GM12878 (cell line): Measurements from ENCODE around the gene VPS8. TPM values are rescaled to one million over a fixed set of nuclear protein-coding genes. Genes with fewer than 3 reads are reported as not detected.

Experiments used
- ATAC-seq: fragments of 200-7000 bp; cut with Tn5 transposase; 3 replicates; pipeline ENCODE4 v1.9.1; 2020; ENCODE audit warnings: mild to moderate bottlenecking, moderate library complexity
- BruUV-seq: library from RNA; stranded (reverse); fragments of 400-500 nt; replicated peaks from 2 replicates; lab custom pipeline; 2021; lab: Mats Ljungman, UMichigan
- CTCF ChIA-PET: fragments of 300-600 bp; sonication (Branson Sonifier 250); formaldehyde crosslinking; extraction: SDS; loops from one replicate; lab custom pipeline; 2021; ENCODE audit warnings: inconsistent platforms; lab: Yijun Ruan, JAX
- POLR2A ChIA-PET: fragments of 350-600 bp; formaldehyde crosslinking; extraction: SDS; loops from one replicate; lab custom pipeline; 2021; ENCODE audit warnings: inconsistent platforms; lab: Charles Lee
- RAD21 ChIA-PET: fragments of 300-600 bp; sonication (Branson Sonifier 250); formaldehyde crosslinking; loops from one replicate; lab custom pipeline; 2023; ENCODE audit warnings: antibody characterized with exemption; ENCODE audit not compliant: unreplicated experiment; lab: Charles Lee
- SMC1A ChIA-PET: fragments of 300-600 bp; sonication (Branson Sonifier 250); formaldehyde crosslinking; loops from one replicate; lab custom pipeline; 2023; ENCODE audit not compliant: unreplicated experiment, uncharacterized antibody; lab: Charles Lee
- DNase-seq: peaks from one replicate; pipeline ENCODE4 v3.0.0-alpha.2; 2011; ENCODE audit warnings: low read depth, low spot score
- FAIRE-seq: peaks from 3 replicates; lab custom pipeline; 2011; peaks lifted over from hg19 to GRCh38; lab: Jason Lieb, UNC
- H2AFZ ChIP-seq: 2 replicates; pipeline ENCODE4 v1.6.0; 2011; ENCODE audit warnings: low read depth, low read length, control low read depth; ENCODE audit not compliant: control insufficient read depth
- H3K27ac ChIP-seq: 2 replicates; pipeline ENCODE4 v1.5.1; 2011; ENCODE audit warnings: control low read depth; ENCODE audit not compliant: control insufficient read depth, insufficient read depth
- H3K27me3 ChIP-seq, 2 experiments: replicated peaks in 1 of 2; 2 replicates each; pipeline versions ENCODE4 v1.6.0 to v1.6.1; 2011; ENCODE audit warnings: low read length in 1 of 2; ENCODE audit not compliant: control insufficient read depth in 2 of 2, insufficient read depth in 2 of 2
- H3K36me3 ChIP-seq, 2 experiments: 2 replicates each; pipeline ENCODE4 v1.5.1; 2011; ENCODE audit warnings: low read length in 1 of 2; ENCODE audit not compliant: control insufficient read depth in 2 of 2, insufficient read depth in 2 of 2
- H3K4me1 ChIP-seq: 2 replicates; pipeline ENCODE4 v1.6.1; 2011; ENCODE audit warnings: mild to moderate bottlenecking, low read length, moderate library complexity, mixed read lengths; ENCODE audit not compliant: control insufficient read depth, insufficient read depth
- H3K4me2 ChIP-seq: 2 replicates; pipeline ENCODE4 v1.6.0; 2011; ENCODE audit warnings: control low read depth; ENCODE audit not compliant: control insufficient read depth, insufficient read depth
- H3K4me3 ChIP-seq: fragments of 200-600 bp; sonication (generic); 2 replicates; pipeline ENCODE4 v1.5.1; 2016
- H3K79me2 ChIP-seq: 2 replicates; pipeline ENCODE4 v1.6.0; 2011; ENCODE audit warnings: low read length; ENCODE audit not compliant: control insufficient read depth, insufficient read depth
- H3K9ac ChIP-seq: 2 replicates; pipeline ENCODE4 v1.8.0; 2011; ENCODE audit warnings: low read length, control low read depth, mixed read lengths; ENCODE audit not compliant: control insufficient read depth, insufficient read depth
- H3K9me3 ChIP-seq: replicated peaks from 3 replicates; pipeline ENCODE4 v1.5.1; 2011; ENCODE audit warnings: mild to moderate bottlenecking, low read length; ENCODE audit not compliant: control insufficient read depth, insufficient read depth
- H4K20me1 ChIP-seq: 2 replicates; pipeline ENCODE4 v1.6.0; 2011; ENCODE audit not compliant: control insufficient read depth, insufficient read depth
- CEBPB ChIP-seq, 2 experiments: fragments of 150-350 bp in 1 of 2; IDR thresholded peaks; 2 replicates each; pipeline ENCODE4 v1.6.1; 2012 to 2014; ENCODE audit warnings: low read depth in 2 of 2, low read length in 2 of 2, borderline replicate concordance in 1 of 2, inconsistent platforms in 1 of 2
- CHD2 ChIP-seq: IDR thresholded peaks from 2 replicates; pipeline ENCODE4 v1.6.1; 2011; ENCODE audit warnings: low read depth, low read length, improper control_type of control experiment, borderline replicate concordance
- CREB1 ChIP-seq: IDR thresholded peaks from 2 replicates; pipeline ENCODE4 v1.6.1; 2012; ENCODE audit warnings: low read depth, mild to moderate bottlenecking, inconsistent platforms
- CREM ChIP-seq: IDR thresholded peaks from 2 replicates; pipeline ENCODE4 v1.6.1; 2014; ENCODE audit warnings: antibody characterized with exemption, low read depth
- ESRRA ChIP-seq: IDR thresholded peaks from 2 replicates; pipeline ENCODE4 v1.6.1; 2012; ENCODE audit warnings: mild to moderate bottlenecking, low read length, improper control_type of control experiment
- HDAC2 ChIP-seq: fragments of 200-600 bp; sonication (generic); IDR thresholded peaks from 2 replicates; pipeline ENCODE4 v1.6.1; 2017
- IRF4 ChIP-seq: IDR thresholded peaks from 2 replicates; pipeline ENCODE4 v1.6.1; 2011; ENCODE audit warnings: low read depth, low read length
- KLF5 ChIP-seq: fragments of 450-650 bp; IDR thresholded peaks from 2 replicates; pipeline ENCODE4 v1.6.1; 2014; ENCODE audit warnings: mild to moderate bottlenecking; ENCODE audit not compliant: partially characterized antibody
- LARP7 ChIP-seq: fragments of 450-650 bp; IDR thresholded peaks from 2 replicates; pipeline ENCODE4 v1.6.1; 2017; ENCODE audit warnings: mild to moderate bottlenecking
- NFYB ChIP-seq: IDR thresholded peaks from 2 replicates; pipeline ENCODE4 v1.6.1; 2011; ENCODE audit warnings: low read depth, mild to moderate bottlenecking, low read length, improper control_type of control experiment, moderate library complexity; ENCODE audit not compliant: insufficient read depth
- NRF1 ChIP-seq: conservative IDR thresholded peaks from 2 replicates; pipeline ENCODE4 v1.6.1; 2011; ENCODE audit warnings: mild to moderate bottlenecking, low read depth, low read length, improper control_type of control experiment
- POLR2AphosphoS2 ChIP-seq: IDR thresholded peaks from 2 replicates; pipeline ENCODE4 v1.6.1; 2011; ENCODE audit warnings: low read depth, mild to moderate bottlenecking, low read length, improper control_type of control experiment, moderate library complexity
- POU2F2 ChIP-seq: IDR thresholded peaks from 3 replicates; pipeline ENCODE4 v1.6.1; 2011; ENCODE audit warnings: low read depth, mild to moderate bottlenecking, low read length, borderline replicate concordance
- RELA ChIP-seq: fragments of 450-650 bp; IDR thresholded peaks from 2 replicates; pipeline ENCODE4 v1.8.0; 2014; ENCODE audit warnings: borderline replicate concordance; ENCODE audit not compliant: partially characterized antibody
- SMAD5 ChIP-seq: IDR thresholded peaks from 2 replicates; pipeline ENCODE4 v1.6.1; 2016; ENCODE audit warnings: antibody characterized with exemption, low read depth
- SMARCA5 ChIP-seq: fragments of 450-650 bp; IDR thresholded peaks from 2 replicates; pipeline ENCODE4 v1.6.1; 2017; ENCODE audit warnings: mild to moderate bottlenecking
- SPI1 ChIP-seq: IDR thresholded peaks from 2 replicates; pipeline ENCODE4 v1.6.1; 2011; ENCODE audit warnings: low read depth, mild to moderate bottlenecking, low read length, moderate library complexity, borderline replicate concordance; ENCODE audit not compliant: insufficient read depth
- STAT3 ChIP-seq: IDR thresholded peaks from 2 replicates; pipeline ENCODE4 v1.6.1; 2011; ENCODE audit warnings: low read depth, low read length, improper control_type of control experiment
- ZZZ3 ChIP-seq: IDR thresholded peaks from 2 replicates; pipeline ENCODE4 v1.6.1; 2011; ENCODE audit warnings: low read depth; ENCODE audit not compliant: control insufficient read depth, insufficient read length
- WGBS: methylation state at CpG from one replicate; pipeline ENCODE4 v1.1.6; 2016; ENCODE audit warnings: low lambda C conversion rate; ENCODE audit not compliant: insufficient replicate concordance, insufficient coverage; ENCODE audit errors: missing lambda C conversion rate; 5-methylcytosine and 5-hydroxymethylcytosine counted together
- in situ Hi-C: fragments of 300-500 bp; cut with MboI; formaldehyde crosslinking; loops from 9 replicates; pipeline ENCODE4 v1.14.3; 2018; ENCODE audit warnings: mixed read lengths
- intact Hi-C: fragments of 100-400 bp; cut with micrococcal nuclease; formaldehyde crosslinking; loops from one replicate; pipeline ENCODE4 v1.14.2; 2022; ENCODE audit not compliant: unreplicated experiment
- polyA plus RNA-seq, 11 experiments: library from polyadenylated mRNA; depleted of rRNA in 4 of 11; unstranded in 6 of 11; stranded (reverse) in 5 of 11; fragments of >200 nt; fragmentation: Nextera tagmentation in 4 of 11; fragmentation: Illumina TruSeq in 1 of 11; extraction: Ambion mirVana in 4 of 11; extraction: Trizol in 1 of 11; gene quantifications; 1 replicate in 1 of 11; 2 replicates in 10 of 11; pipeline versions ENCODE4 v1.2.1 to v1.2.3, GENCODE V29; 2011 to 2016; ENCODE audit warnings: inconsistent platforms in 2 of 11, missing spikeins in 2 of 11, low read depth in 1 of 11
- total RNA-seq, 4 experiments: library from RNA; depleted of rRNA in 3 of 4; stranded (reverse); fragments of >200 nt in 3 of 4; fragmentation: Illumina TruSeq in 1 of 4; extraction: Trizol in 1 of 4; gene quantifications; 2 replicates each; pipeline versions ENCODE4 v1.2.1 to v1.2.3, GENCODE V29; 2013 to 2021
- TF ChIP-seq, protein P1 (sequence below): IDR thresholded peaks from 2 replicates; pipeline ENCODE4 v1.6.1; 2012; ENCODE audit warnings: low read depth, low read length, improper control_type of control experiment
- TF ChIP-seq, protein P2 (sequence below): fragments of 450-650 bp; IDR thresholded peaks from 2 replicates; pipeline ENCODE4 v1.6.1; 2017; ENCODE audit warnings: mild to moderate bottlenecking

The VPS8 gene
- total and polyA plus RNA-seq, 10 of the 15 experiments (the other 5 are each of a cell fraction or from before 2014, with no cell fraction given) = 8.9 to 34.7 (median 20.9) TPM

DNA sequence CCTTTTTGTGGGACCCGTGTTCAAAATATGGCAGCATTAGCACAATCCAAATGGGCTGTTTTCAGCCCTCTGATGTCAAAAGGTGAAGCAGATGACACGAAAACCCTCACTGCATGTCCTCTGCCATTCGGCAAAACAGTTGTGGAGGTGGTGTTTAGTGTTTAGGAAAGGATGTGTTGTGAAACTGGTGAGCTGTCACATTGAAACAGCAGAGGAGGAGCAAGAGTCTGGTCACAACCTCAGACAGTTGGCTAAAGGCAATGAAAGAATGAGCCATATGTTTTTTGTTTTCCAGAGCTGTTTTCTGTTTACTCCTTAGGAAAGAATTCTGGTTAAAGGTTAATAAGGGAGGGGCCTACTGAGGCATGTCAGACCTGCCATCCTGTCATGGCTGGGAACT is 140.7 kb downstream of the VPS8 start (continued):
- TF ChIP-seq NFYB (no peak), CEBPB (IDR thresholded peaks at IDR 0.05; ENCODE audit: borderline replicate concordance in 1 of 2, low read depth in 2 of 2, low read length in 2 of 2) (no peak), SMAD5 (no peak), NRF1 (no peak), SMARCA5 (no peak), SPI1 (no peak)
- TF ChIP-seq, protein P1, sequence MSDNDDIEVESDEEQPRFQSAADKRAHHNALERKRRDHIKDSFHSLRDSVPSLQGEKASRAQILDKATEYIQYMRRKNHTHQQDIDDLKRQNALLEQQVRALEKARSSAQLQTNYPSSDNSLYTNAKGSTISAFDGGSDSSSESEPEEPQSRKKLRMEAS = no peak

DNA sequence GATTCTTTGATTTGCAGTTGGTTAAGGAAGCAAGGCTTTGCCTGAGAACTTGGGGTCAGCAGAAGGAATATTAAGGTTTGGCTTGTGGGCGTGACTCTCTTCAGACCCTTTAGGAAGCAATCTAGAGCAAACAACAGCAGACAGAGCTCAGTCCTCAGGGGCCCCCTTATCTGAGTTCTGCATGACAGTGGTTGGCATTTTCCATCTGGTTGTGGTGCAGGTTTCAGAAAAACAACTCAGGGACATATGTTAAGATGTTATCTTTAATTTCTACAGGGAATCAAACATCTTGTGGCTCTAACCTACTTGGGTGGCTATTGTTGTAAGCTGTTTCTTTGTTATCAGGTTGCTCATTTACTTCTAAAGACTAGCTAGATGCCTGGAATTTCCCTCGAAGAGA is 141.4 kb downstream of the VPS8 start:
- Histone ChIP-seq H3K36me3 (no peaks in the 10 kb centered on the region; a peak in 1 of 4 replicates), H3K79me2 (no peaks in the 10 kb centered on the region), H3K27ac (no peak overlapping the region), H4K20me1 (no peaks in the 10 kb centered on the region), H3K4me1 (no peaks in the 10 kb centered on the region), H3K27me3 (no peaks in the 10 kb centered on the region), H3K4me3 (no peak overlapping the region), H2AFZ (no peak overlapping the region), H3K9me3 (no peaks in the 10 kb centered on the region)
- BruUV-seq = no TSS peak
- SMC1A ChIA-PET = interaction anchor here (0.8 to 1.2 kb wide), 2 partner anchors 12 to 13 kb away, joined by 3 to 4 read pairs; no protein-coding TSS in a partner anchor
- RAD21 ChIA-PET = no interaction called here
- no peak for DNase-seq
- no peak for FAIRE-seq
- no peak for ATAC-seq
- WGBS = 0% methylated on average over 2 of the region's 2 CpGs
- CTCF ChIA-PET = no interaction called here
- TF ChIP-seq KLF5 = no peak
- no peak for TF ChIP-seq RELA
- no peak for TF ChIP-seq POU2F2
- TF ChIP-seq STAT3 = no peak
- no peak for TF ChIP-seq CREM
- TF ChIP-seq POLR2AphosphoS2 = no peak
- TF ChIP-seq ZZZ3 = no peak
- no peak for TF ChIP-seq HDAC2
- TF ChIP-seq CHD2 = no peak
- TF ChIP-seq, protein P2, sequence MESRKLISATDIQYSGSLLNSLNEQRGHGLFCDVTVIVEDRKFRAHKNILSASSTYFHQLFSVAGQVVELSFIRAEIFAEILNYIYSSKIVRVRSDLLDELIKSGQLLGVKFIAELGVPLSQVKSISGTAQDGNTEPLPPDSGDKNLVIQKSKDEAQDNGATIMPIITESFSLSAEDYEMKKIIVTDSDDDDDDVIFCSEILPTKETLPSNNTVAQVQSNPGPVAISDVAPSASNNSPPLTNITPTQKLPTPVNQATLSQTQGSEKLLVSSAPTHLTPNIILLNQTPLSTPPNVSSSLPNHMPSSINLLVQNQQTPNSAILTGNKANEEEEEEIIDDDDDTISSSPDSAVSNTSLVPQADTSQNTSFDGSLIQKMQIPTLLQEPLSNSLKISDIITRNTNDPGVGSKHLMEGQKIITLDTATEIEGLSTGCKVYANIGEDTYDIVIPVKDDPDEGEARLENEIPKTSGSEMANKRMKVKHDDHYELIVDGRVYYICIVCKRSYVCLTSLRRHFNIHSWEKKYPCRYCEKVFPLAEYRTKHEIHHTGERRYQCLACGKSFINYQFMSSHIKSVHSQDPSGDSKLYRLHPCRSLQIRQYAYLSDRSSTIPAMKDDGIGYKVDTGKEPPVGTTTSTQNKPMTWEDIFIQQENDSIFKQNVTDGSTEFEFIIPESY = no peak
- no peak for TF ChIP-seq CREB1
- TF ChIP-seq IRF4 = no peak
- no peak for TF ChIP-seq LARP7
- TF ChIP-seq, protein P1 = no peak
- TF ChIP-seq ESRRA = no peak
- TF ChIP-seq, all 136 proteins: peak for 0
- Histone ChIP-seq H3K4me2 (no peak overlapping the region), H3K9ac (no peak overlapping the region)
- in situ Hi-C loops (no loop called here), intact Hi-C loops (no loop called here)
- POLR2A ChIA-PET = no interaction called here
